Neural progenitor cell (in vitro differentiated cells): ENCODE data around the gene SLC25A44.

ENCODE experiments used
- CTCF ChIP-seq: fragments of 200-600 bp; sonication (generic); IDR thresholded peaks from 2 replicates; pipeline ENCODE4 v1.5.1; 2017; ENCODE audit warnings: antibody characterized with exemption, mild to moderate bottlenecking
- EZH2 ChIP-seq: fragments of 200-600 bp; sonication (generic); IDR thresholded peaks from 2 replicates; pipeline ENCODE4 v1.6.1; 2017; ENCODE audit warnings: antibody characterized with exemption, mild to moderate bottlenecking, moderate library complexity
- EZH2phosphoT487 ChIP-seq: fragments of 200-600 bp; sonication (generic); IDR thresholded peaks from 2 replicates; pipeline ENCODE4 v1.6.1; 2017; ENCODE audit warnings: antibody characterized with exemption

GRCh38 chr1:156244712-156245111 is 50.8 kb downstream of the SLC25A44 start:
- TF ChIP-seq CTCF (no peak), EZH2phosphoT487 (no peak), EZH2 (no peak)
